ENCODE data around the gene NOX5.

Gene NOX5

GRCh38 chr15:69027976-69028518 lies 13.6 kb downstream of the NOX5 start:
- Mint-ChIP-seq H3K36me3 (no peaks in the 10 kb centered on the region), H3K4me3 (no peak overlapping the region), H3K27ac (no peak overlapping the region), H3K27me3 (peaks cover 58% of the 10 kb centered on the region), H3K9me3 (no peaks in the 10 kb centered on the region), H3K4me1 (peaks cover 4% of the 10 kb centered on the region)
- ATAC-seq: peak; percentile 35

GRCh38 chr15:69031013-69032001 lies 16.8 kb downstream of the NOX5 start:
- H3K27me3 Mint-ChIP-seq: peaks cover 60% of the 10 kb centered on the region
- H3K9me3 Mint-ChIP-seq: no peaks in the 10 kb centered on the region
- no peak overlapping the region for H3K27ac Mint-ChIP-seq
- H3K4me3 Mint-ChIP-seq: peak overlapping the region; percentile 7
- H3K4me1 Mint-ChIP-seq: peaks cover 4% of the 10 kb centered on the region
- peak; percentile 44 for ATAC-seq
- no peaks in the 10 kb centered on the region for H3K36me3 Mint-ChIP-seq

GRCh38 chr15:69032031-69032430 lies 17.5 kb downstream of the NOX5 start:
- no peak for ATAC-seq
- Mint-ChIP-seq H3K27me3 (peaks cover 60% of the 10 kb centered on the region), H3K4me3 (no peak overlapping the region), H3K36me3 (no peaks in the 10 kb centered on the region), H3K27ac (no peak overlapping the region), H3K4me1 (peaks cover 4% of the 10 kb centered on the region), H3K9me3 (no peaks in the 10 kb centered on the region)

GRCh38 chr15:69032703-69033373 lies 18.3 kb downstream of the NOX5 start:
- no peak for ATAC-seq
- Mint-ChIP-seq H3K4me3 (no peak overlapping the region), H3K36me3 (no peaks in the 10 kb centered on the region), H3K9me3 (no peaks in the 10 kb centered on the region), H3K27me3 (peaks cover 64% of the 10 kb centered on the region), H3K27ac (no peak overlapping the region), H3K4me1 (peaks cover 4% of the 10 kb centered on the region)

GRCh38 chr15:69034352-69034751 lies 19.9 kb downstream of the NOX5 start:
- Mint-ChIP-seq H3K27me3 (peaks cover 62% of the 10 kb centered on the region), H3K4me1 (peaks cover 4% of the 10 kb centered on the region), H3K27ac (no peak overlapping the region), H3K36me3 (no peaks in the 10 kb centered on the region), H3K9me3 (no peaks in the 10 kb centered on the region), H3K4me3 (no peak overlapping the region)
- no peak for ATAC-seq

GRCh38 chr15:69035205-69035917 lies 20.9 kb downstream of the NOX5 start:
- Mint-ChIP-seq H3K9me3 (no peaks in the 10 kb centered on the region), H3K36me3 (no peaks in the 10 kb centered on the region), H3K4me3 (no peak overlapping the region), H3K27me3 (peaks cover 53% of the 10 kb centered on the region), H3K4me1 (peaks cover 4% of the 10 kb centered on the region), H3K27ac (no peak overlapping the region)
- ATAC-seq: no peak

- Mint-ChIP-seq H3K4me1 (peaks cover 4% of the 10 kb centered on the region), H3K4me3 (no peak overlapping the region), H3K36me3 (no peaks in the 10 kb centered on the region), H3K27ac (no peak overlapping the region), H3K27me3 (peaks cover 48% of the 10 kb centered on the region), H3K9me3 (no peaks in the 10 kb centered on the region)
- no peak for ATAC-seq
Observed at GRCh38 chr15:69035918-69036258, 21.4 kb downstream of the NOX5 start.

- Mint-ChIP-seq H3K27me3 (peaks cover 40% of the 10 kb centered on the region), H3K36me3 (no peaks in the 10 kb centered on the region), H3K4me3 (no peak overlapping the region), H3K4me1 (peaks cover 3% of the 10 kb centered on the region), H3K9me3 (no peaks in the 10 kb centered on the region), H3K27ac (no peak overlapping the region)
- no peak for ATAC-seq
Observed at GRCh38 chr15:69036826-69037225, 22.3 kb downstream of the NOX5 start.

GRCh38 chr15:69037482-69037881 lies 23.0 kb downstream of the NOX5 start:
- H3K9me3 Mint-ChIP-seq: no peaks in the 10 kb centered on the region
- H3K4me3 Mint-ChIP-seq: no peak overlapping the region
- no peaks in the 10 kb centered on the region for H3K4me1 Mint-ChIP-seq
- no peak for ATAC-seq
- H3K27me3 Mint-ChIP-seq: peaks cover 33% of the 10 kb centered on the region
- no peaks in the 10 kb centered on the region for H3K36me3 Mint-ChIP-seq
- no peak overlapping the region for H3K27ac Mint-ChIP-seq

GRCh38 chr15:69037977-69038376 lies 23.5 kb downstream of the NOX5 start:
- Mint-ChIP-seq H3K27me3 (peaks cover 28% of the 10 kb centered on the region), H3K9me3 (no peaks in the 10 kb centered on the region), H3K27ac (no peak overlapping the region), H3K4me3 (no peak overlapping the region), H3K4me1 (no peaks in the 10 kb centered on the region), H3K36me3 (no peaks in the 10 kb centered on the region)
- ATAC-seq: no peak

- H3K36me3 Mint-ChIP-seq: no peaks in the 10 kb centered on the region
- no peak overlapping the region for H3K27ac Mint-ChIP-seq
- H3K4me1 Mint-ChIP-seq: no peaks in the 10 kb centered on the region
- no peak overlapping the region for H3K4me3 Mint-ChIP-seq
- H3K9me3 Mint-ChIP-seq: no peaks in the 10 kb centered on the region
- no peak for ATAC-seq
- peaks cover 27% of the 10 kb centered on the region for H3K27me3 Mint-ChIP-seq
Observed at GRCh38 chr15:69038508-69038907, 24.0 kb downstream of the NOX5 start.

GRCh38 chr15:69039516-69040225 lies 25.2 kb downstream of the NOX5 start:
- ATAC-seq: no peak

GRCh38 chr15:69042531-69042930 lies 28.0 kb downstream of the NOX5 start:
- H3K36me3 Mint-ChIP-seq: no peaks in the 10 kb centered on the region
- no peaks in the 10 kb centered on the region for H3K4me1 Mint-ChIP-seq
- H3K27ac Mint-ChIP-seq: no peak overlapping the region
- H3K27me3 Mint-ChIP-seq: peaks cover 12% of the 10 kb centered on the region
- no peak overlapping the region for H3K4me3 Mint-ChIP-seq
- ATAC-seq: no peak
- H3K9me3 Mint-ChIP-seq: no peaks in the 10 kb centered on the region

More at GRCh38 chr15:69039516-69040225, 25.2 kb downstream of the NOX5 start:
- peaks cover 27% of the 10 kb centered on the region for H3K27me3 Mint-ChIP-seq
- H3K4me1 Mint-ChIP-seq: no peaks in the 10 kb centered on the region
- no peak overlapping the region for H3K4me3 Mint-ChIP-seq
- no peaks in the 10 kb centered on the region for H3K9me3 Mint-ChIP-seq
- H3K36me3 Mint-ChIP-seq: no peaks in the 10 kb centered on the region
- no peak overlapping the region for H3K27ac Mint-ChIP-seq

GRCh38 chr15:69045802-69046201 lies 31.3 kb downstream of the NOX5 start:
- Mint-ChIP-seq H3K27ac (no peak overlapping the region), H3K4me1 (no peaks in the 10 kb centered on the region), H3K9me3 (no peaks in the 10 kb centered on the region), H3K27me3 (peaks cover 13% of the 10 kb centered on the region), H3K36me3 (no peaks in the 10 kb centered on the region), H3K4me3 (no peak overlapping the region)
- no peak for ATAC-seq

- H3K4me1 Mint-ChIP-seq: no peaks in the 10 kb centered on the region
- no peak overlapping the region for H3K27ac Mint-ChIP-seq
- ATAC-seq: no peak
- no peak overlapping the region for H3K4me3 Mint-ChIP-seq
- H3K27me3 Mint-ChIP-seq: peaks cover 19% of the 10 kb centered on the region
- H3K36me3 Mint-ChIP-seq: no peaks in the 10 kb centered on the region
- no peaks in the 10 kb centered on the region for H3K9me3 Mint-ChIP-seq
Observed at GRCh38 chr15:69046781-69047180, 32.3 kb downstream of the NOX5 start.
